GM19452 (cell line): ENCODE data around the gene TRAF1.
A peak's percentile ranks its signal among the peaks of the same experiment; 100 is the strongest.

Source experiments
- ATAC-seq: cut with Tn5 transposase; IDR thresholded peaks from one replicate; pipeline ENCODE4 v1.9.1; 2021; ENCODE audit not compliant: unreplicated experiment

Gene TRAF1

GRCh38 chr9:120891245-120891883 lies 35.2 kb downstream of the TRAF1 start:
- ATAC-seq = no peak

DNA sequence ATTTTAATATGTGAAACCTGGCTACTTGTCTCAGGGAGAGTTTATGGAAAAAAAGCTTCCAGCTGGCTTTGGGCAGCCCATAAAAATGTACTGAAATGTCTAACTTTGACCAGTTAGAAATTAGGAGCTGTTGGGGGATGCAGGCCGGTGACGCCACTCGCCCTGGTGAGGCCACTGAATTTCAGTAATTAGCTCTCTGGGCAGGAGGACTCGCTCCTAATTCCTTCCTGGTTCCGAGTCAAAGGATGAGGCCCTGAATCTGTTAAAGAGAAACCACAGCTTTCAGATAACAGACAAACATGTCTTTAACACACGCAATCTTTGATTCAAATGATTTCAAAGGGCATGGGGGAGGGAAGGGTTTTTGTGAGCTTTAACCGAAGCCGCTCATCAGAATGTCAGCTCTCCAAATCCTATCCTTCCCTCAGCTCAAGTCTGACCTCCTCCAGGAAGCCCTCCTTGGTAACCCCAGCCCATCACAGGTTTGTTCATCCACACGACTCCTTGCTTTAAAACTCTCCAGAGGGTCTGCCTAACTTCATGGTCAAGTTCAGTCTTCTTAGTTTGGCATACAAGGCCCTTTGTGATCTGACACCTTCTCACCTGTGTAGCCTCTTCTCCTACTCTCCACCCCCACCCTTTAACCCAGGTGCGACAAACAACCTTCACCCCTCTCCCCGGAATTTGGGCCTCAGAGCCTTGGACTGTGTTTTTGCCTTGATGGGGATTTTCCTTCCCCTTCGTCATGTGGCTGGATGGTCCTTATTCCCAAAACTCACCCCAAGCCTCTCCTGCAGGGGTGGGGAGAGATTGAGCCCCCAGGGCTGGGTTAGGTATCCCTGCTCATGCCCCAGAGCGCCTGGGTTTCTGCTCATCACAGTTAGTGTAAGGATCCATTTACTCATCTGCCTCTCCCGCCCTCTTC lies 36.0 kb downstream of the TRAF1 start:
- ATAC-seq = no peak

DNA sequence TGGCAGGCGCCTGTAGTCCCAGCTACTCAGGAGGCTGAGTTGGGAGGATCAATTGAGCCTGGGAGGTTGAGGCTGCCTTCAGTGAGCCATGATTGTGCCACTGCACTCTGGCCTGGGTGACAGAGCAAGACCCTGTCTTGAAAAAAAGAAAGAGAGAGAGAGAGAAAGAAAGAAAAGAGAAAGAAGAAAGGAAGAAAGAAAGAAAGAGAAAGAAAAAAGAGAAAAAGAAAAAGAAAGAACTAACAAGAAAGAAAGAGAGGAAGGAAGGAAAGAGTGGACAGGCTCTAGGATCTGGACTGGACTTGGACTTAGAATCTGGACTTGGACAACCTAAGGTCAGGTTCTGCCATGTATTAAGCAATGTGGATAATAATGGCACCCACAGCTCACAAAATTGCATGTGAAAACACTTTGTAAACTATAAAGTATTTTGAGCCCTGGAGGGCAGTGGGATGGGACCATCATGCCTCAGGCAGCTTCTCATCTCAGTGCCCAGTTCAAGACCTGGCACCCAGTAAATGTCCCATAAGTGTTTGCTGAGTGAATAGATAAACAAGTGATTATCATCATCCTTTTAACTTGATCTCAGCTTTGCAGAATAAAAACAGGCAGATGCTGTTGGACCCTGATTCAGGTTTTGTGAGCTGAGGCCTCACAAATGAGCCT lies 36.9 kb downstream of the TRAF1 start:
- ATAC-seq = no peak

GRCh38 chr9:120888626-120889025 lies 38.0 kb downstream of the TRAF1 start:
- no peak for ATAC-seq

DNA sequence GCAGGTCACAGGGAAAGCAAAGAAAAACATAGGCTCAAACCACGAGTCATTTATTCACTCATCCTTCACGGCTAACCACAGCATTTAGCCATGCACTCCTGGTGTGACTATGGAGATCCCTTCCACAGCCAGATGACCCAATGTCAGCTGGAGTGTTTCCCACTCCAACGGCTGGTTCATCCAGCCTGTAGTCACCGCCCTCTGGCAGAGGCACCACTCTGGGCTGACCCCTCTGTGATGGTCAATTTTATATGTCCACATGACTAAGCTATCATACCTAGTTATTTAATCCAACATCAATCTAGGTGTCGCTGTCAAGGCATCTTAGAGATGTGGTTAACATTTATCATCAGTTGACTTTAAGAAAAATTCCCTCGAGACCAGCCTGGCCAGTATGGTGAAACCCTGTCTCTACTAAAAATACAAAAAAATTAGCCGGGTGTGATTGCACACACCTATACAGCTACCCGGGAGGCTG lies 40.1 kb downstream of the TRAF1 start:
- ATAC-seq = no peak

GRCh38 chr9:120885958-120886357 lies 40.6 kb downstream of the TRAF1 start:
- no peak for ATAC-seq

GRCh38 chr9:120885457-120885856 lies 41.1 kb downstream of the TRAF1 start:
- no peak for ATAC-seq

- no peak for ATAC-seq
These were observed 43.0 kb downstream of the TRAF1 start for GRCh38 chr9:120883608-120883996.

GRCh38 chr9:120882935-120883607 lies 43.5 kb downstream of the TRAF1 start:
- ATAC-seq = no peak

DNA sequence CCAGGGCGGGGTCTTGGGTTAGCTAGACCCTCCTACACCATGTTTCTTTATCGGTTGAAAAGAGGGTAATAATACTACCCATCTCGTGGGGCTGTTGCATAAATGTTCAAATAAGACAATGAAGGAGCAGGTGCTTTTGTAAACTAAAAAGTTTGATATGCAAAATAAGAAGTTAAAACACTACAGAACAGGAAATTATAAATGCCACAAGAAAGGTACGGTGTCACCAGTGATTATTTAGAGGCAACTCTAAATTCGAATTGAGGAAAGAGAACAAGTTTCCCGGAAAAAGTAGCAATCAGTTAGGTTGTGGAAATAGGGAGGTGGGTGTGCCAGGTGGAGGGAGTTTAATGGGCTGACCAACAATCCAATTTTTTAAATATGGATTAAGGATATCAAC lies 47.1 kb downstream of the TRAF1 start:
- no peak for ATAC-seq

- no peak for ATAC-seq
These were observed 48.1 kb downstream of the TRAF1 start for GRCh38 chr9:120878188-120879130.

- peak; percentile 36 for ATAC-seq
These were observed 49.1 kb downstream of the TRAF1 start for GRCh38 chr9:120877276-120878034.

DNA sequence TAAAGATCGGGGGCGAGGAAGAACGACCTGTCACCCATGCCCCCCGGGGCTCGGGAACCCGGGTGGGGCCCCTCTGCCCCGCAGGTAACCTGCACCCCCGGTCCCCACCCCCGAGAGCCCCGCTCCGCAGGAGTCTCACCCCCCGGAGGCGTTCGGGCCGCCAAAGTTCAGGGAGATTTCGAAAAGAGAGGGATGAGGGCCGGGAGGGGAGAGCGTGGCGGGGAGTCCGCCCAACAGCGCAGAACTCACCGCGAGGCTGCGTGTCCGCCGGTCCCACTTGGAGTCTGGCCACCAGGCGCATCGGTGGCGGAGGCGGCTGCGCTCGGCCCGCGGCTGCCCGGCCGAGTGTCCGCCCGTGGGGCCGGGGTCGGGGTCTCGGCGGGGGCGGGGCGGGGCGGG lies 49.8 kb downstream of the TRAF1 start, which contains the start of gene PHF19:
TSS of gene PHF19 (minus strand) at position 347 of the 399 bp plus-strand sequence. CDS start 2,447 bp downstream, outside the sequence.
- ATAC-seq = peak; percentile 22

GRCh38 chr9:120875954-120876841 lies 50.4 kb downstream of the TRAF1 start:
- peak; percentile 58 for ATAC-seq

DNA sequence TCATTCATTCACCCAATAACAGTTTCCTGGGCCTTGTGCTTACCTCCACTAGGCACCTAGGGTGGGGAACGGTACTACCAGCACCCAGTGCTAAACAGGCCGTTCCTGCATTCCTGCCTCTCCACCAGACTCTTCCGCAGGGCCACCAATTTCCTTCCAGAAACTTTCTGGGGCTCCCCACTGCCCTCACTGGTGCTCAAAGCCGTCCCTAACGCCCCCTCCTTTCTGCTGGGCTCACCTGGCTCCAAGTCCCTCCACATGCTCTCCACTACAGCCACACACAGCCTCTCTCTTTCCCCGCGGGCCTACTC lies 51.0 kb downstream of the TRAF1 start:
- no peak for ATAC-seq

DNA sequence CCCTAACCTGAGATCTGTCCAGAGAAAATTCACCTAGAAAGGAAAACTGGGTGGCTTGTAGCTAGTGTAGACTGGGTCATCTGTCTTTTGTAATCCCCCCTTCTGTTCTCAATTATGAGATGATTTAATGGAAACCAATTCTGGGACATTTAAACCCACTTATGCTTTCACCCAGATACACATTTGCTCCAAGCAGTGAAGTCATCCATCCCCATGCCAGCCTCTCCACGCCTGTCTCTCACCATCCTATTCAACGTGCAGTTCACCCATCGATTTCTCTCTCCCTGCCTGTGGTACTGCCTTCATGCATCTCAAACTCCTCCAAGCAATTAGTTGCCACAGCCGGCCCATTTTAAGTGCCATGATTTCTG lies 51.4 kb downstream of the TRAF1 start:
- ATAC-seq = no peak

DNA sequence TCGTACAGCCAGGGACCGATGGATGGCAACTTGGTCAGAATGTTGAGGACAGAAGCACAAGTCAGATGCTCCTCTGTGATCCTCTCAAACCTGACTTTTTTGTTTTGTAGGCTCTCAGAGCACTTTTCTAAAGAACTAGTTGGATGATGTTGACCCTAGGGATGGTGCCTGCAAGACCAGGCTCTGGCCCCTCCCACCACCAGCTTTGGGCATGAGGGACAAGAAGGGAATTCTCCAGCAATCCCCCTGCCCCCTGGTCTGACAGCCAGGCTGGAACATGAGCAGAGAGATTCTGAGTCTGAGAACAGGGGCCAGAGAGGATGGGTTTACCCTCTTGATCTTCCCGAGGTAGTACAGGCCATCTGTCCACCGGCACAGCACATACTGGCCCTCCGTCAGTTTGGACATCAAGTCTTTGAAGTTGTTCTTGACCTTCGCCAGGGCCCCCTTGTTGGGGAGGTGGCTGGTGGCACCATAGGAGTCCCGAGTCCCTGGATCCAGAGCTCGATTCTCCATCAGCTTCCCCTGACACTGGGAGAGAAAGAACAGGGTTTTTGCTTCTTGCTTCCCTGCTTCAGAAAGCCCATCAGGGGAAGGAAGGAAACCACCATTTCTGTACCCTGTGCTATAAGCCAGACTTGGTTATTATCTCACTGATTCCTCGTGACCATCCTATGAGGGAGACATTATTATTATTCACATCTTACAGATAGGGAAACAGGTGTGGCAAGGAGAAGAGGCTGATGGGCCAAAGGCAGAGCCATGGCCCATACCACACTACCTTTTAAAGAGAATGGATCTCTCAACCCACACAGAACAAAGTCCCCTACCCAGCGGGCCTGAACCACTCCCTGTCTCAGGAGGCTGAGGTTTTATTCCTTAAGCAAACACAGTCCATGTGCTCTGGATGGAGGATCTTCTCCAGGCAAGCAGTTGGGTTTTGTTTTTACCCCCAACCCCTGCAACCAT lies 52.1 kb downstream of the TRAF1 start:
- ATAC-seq = no peak
